Measurements from ENCODE around the gene TBX10. TPM values are rescaled to one million over a fixed set of nuclear protein-coding genes. Genes with fewer than 3 reads are reported as not detected.
"Not testable (repeated sequence)": the region's sequence is repeated elsewhere in the genome, so short reads cannot be mapped to it uniquely, and the experiment has no call there.

TBX10 gene
- total and polyA plus RNA-seq, 12 donors: not detected

DNA sequence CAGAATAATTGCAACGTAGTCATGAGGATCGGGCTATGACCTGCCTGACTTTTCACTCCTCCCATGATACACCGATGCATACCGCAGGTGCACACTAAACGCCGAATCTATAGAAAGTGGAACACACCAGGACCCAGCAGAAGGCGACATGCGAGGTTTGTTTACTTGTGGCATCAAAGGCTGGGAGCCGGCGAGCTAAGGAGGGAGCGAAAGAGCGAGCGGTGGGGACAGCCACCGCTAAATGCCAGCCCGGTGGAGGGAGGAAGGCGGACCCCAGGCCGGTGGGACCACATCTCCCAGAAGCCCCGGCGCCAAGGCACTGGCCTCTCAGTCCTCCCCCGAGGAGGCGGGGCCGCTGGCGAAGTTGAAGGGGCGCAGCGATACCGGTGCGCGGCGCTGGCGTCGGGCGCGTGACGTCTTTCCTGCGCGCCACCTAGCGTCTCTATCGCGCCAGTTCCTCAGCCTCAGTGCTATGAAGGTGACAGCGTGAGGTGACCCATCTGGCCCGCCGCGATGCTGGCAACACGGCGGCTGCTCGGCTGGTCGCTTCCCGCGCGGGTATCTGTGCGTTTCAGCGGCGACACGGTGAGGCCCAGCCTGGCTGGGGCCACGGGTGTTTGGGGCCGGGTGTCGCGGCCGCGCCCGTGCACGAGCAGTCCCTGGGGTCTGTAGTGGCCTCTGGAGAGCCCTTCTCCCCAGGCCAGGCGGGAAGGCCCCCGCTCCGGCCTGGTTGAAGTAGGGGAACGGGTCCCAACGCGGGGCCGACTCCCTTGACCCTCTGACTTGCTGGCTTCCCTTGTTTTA lies 32.9 kb downstream of the TBX10 start, which contains the start of gene NDUFV1:
Gene NDUFV1, plus strand, starts transcription at position 445 of the 804 bp plus-strand sequence. Its CDS starts 69 bp downstream, at position 514.
- Histone ChIP-seq H3K4me1 (replicated peaks in 1 of 2) (peaks cover 13 to 14% of the 10 kb centered on the region in 2 donors), H3K36me3 (replicated peaks in 1 of 2) (peaks cover 0 to 33% of the 10 kb centered on the region in 2 donors), H3K27ac (peak within 1 kb of the TSS in 4 of 5 donors; percentile 62 to 82 (median 69)), H3K9me3 (replicated peaks in 1 of 3) (no peaks in the 10 kb centered on the region), H3K27me3 (no peaks in the 10 kb centered on the region), H3K4me3 (peak within 1 kb of the TSS; percentile 92 to 99 (median 96))
- WGBS, 4 donors: 0% methylated on average over 17 to 69 of the region's 69 CpGs; no CpG with 5 or more reads in 1 of the 4 donors
- intact Hi-C loops (cut with DNase I): no loop called here
- TF ChIP-seq POLR2A (IDR thresholded peaks at IDR 0.05) (peak; percentile 56 to 70), CTCF (IDR thresholded peaks at IDR 0.05) (peak; percentile 42 to 73 (median 58))
- peak; percentile 95 to 98 (median 97) for DNase-seq

DNA sequence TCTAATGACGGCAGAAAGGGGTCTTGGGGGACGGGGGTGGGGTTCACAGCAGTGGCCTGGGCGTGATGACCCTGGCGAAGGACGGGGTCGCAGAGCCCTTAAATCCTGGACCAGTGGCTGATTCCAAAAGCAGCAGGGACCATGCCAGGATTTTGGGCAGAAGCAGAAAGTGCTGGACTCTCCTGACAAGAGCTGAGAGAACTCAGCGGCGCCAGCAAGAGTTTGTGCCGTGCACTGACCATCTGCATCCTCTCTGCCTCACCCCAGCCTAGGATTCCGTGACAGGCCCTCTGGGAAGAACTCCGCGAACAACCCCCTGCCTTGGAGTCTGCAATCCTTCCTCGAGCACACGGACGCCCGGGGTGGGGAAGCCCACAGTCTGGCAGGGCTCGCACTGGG lies 33.5 kb downstream of the TBX10 start:
- intact Hi-C loops (cut with DNase I): no loop called here
- peak in 4 of 7 donors; percentile 20 to 63 (median 42) for DNase-seq
- Histone ChIP-seq H3K27me3 (no peaks in the 10 kb centered on the region), H3K4me3 (peak overlapping the region in 2 of 4 donors; percentile 92 to 94), H3K27ac (peak overlapping the region in 2 of 5 donors; percentile 73 to 82), H3K4me1 (replicated peaks in 1 of 2) (peaks cover 13 to 14% of the 10 kb centered on the region in 2 donors), H3K9me3 (replicated peaks in 1 of 3) (no peaks in the 10 kb centered on the region), H3K36me3 (replicated peaks in 1 of 2) (peaks cover 0 to 26% of the 10 kb centered on the region in 2 donors)
- TF ChIP-seq CTCF (IDR thresholded peaks at IDR 0.05): no peak
- no peak for TF ChIP-seq POLR2A (IDR thresholded peaks at IDR 0.05)
- 32 to 40% (median 35%) methylated on average over 5 to 17 of the region's 17 CpGs for WGBS, 4 donors

GRCh38 chr11:67605231-67606011 lies 34.1 kb downstream of the TBX10 start:
- intact Hi-C loops (cut with DNase I): no loop called here
- Histone ChIP-seq H3K27me3 (no peaks in the 10 kb centered on the region), H3K4me3 (no peak overlapping the region), H3K36me3 (replicated peaks in 1 of 2) (peaks cover 0 to 20% of the 10 kb centered on the region in 2 donors), H3K4me1 (replicated peaks in 1 of 2) (peaks cover 13 to 14% of the 10 kb centered on the region in 2 donors), H3K27ac (no peak overlapping the region), H3K9me3 (replicated peaks in 1 of 3) (no peaks in the 10 kb centered on the region)
- TF ChIP-seq CTCF (IDR thresholded peaks at IDR 0.05) (no peak), POLR2A (IDR thresholded peaks at IDR 0.05) (no peak)
- no peak for DNase-seq
- 67 to 76% (median 69%) methylated on average over 8 to 11 of the region's 11 CpGs for WGBS, 4 donors

DNA sequence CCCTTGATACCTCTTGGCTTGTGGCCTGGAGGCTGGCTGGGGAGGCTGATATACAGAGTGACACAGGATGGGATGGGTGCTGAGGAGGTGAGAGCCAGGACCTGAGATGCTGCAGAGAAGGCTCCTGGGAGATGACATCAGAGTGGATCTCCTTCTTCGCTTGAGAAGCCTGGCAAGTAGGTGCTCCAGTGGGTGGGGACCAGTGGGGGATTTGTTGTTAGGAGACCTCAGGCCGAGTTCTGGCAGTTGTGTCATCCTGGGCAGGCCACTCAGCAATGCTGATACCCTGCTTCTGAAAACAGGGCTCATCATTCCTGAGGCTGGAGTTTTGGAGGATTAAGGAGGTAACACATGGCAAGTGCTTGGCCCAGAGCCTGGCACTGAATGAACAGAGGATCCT lies 34.7 kb downstream of the TBX10 start:
- Histone ChIP-seq H3K36me3 (replicated peaks in 1 of 2) (peaks cover 0 to 14% of the 10 kb centered on the region in 2 donors), H3K4me1 (replicated peaks in 1 of 2) (peaks cover 13 to 14% of the 10 kb centered on the region in 2 donors), H3K27me3 (no peaks in the 10 kb centered on the region), H3K4me3 (no peak overlapping the region), H3K9me3 (replicated peaks in 1 of 3) (no peaks in the 10 kb centered on the region), H3K27ac (no peak overlapping the region)
- DNase-seq: no peak
- intact Hi-C loops (cut with DNase I): no loop called here
- TF ChIP-seq POLR2A (IDR thresholded peaks at IDR 0.05) (no peak), CTCF (IDR thresholded peaks at IDR 0.05) (no peak)
- WGBS, 4 donors: 63 to 86% (median 80%) methylated on average over 1 to 2 of the region's 2 CpGs

DNA sequence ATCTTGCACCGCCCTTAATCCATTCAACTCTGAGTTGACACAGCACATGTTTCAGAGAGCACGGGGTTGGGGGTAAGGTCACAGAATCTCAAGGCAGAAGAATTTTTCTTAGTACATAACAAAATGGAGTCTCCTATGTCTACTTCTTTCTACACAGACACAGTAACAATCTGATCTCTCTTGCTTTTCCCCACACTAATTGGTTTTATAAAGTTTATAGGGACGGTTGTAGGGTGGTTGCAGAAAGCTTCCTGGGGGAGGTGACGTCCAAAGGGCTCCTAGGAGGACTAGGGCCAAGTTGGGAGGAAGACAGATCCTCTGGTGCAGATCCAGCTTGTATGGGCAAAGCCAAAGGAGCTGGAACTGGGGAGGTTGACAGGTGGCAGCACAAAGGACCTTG lies 35.4 kb downstream of the TBX10 start:
- H3K9me3 ChIP-seq (replicated peaks in 1 of 3); H3K4me3 ChIP-seq; H3K36me3 ChIP-seq (replicated peaks in 1 of 2); intact Hi-C loops (cut with DNase I); DNase-seq; H3K27ac ChIP-seq; H3K27me3 ChIP-seq: not testable (repeated sequence)
- H3K4me1 ChIP-seq (replicated peaks in 1 of 2): peaks cover 13 to 14% of the 10 kb centered on the region in 2 donors
- WGBS, 4 donors: 63 to 74% (median 69%) methylated on average over 2 of the region's 4 CpGs
